Ecto neural progenitor cell (in vitro differentiated cells): ENCODE results near the gene OR9A2.

Experiments used
- DNase-seq: peaks from one replicate; pipeline ENCODE4 v3.0.0-alpha.2; 2018; ENCODE audit warnings: low spot score

OR9A2 gene

GRCh38 chr7:143027032-143027431, at the start of gene OR9A2:
OR9A2 (minus strand) TSS chr7:143027132; CDS start chr7:143027132, 0 bp downstream.
- DNase-seq, result no peak

- no peak for DNase-seq
Observed at GRCh38 chr7:143074141-143074540, 47.2 kb upstream of the OR9A2 start.

GRCh38 chr7:143073556-143073955, 46.6 kb upstream of the OR9A2 start:
- no peak for DNase-seq

- DNase-seq, result no peak
Observed at GRCh38 chr7:143069912-143070500, 43.1 kb upstream of the OR9A2 start.

GRCh38 chr7:143068446-143068845, 41.5 kb upstream of the OR9A2 start:
- DNase-seq, result no peak

GRCh38 chr7:143063741-143064140, 36.8 kb upstream of the OR9A2 start:
- DNase-seq, result no peak

GRCh38 chr7:143055754-143056153, 28.8 kb upstream of the OR9A2 start:
- DNase-seq, result no peak

GRCh38 chr7:143054621-143055020, 27.7 kb upstream of the OR9A2 start:
- no peak for DNase-seq

- no peak for DNase-seq
Observed at GRCh38 chr7:143052041-143052440, 25.1 kb upstream of the OR9A2 start, which contains the start of gene OR6V1. OR6V1 (plus strand) TSS chr7:143052341; CDS start chr7:143052341, 0 bp downstream.

GRCh38 chr7:143050931-143051330, 24.0 kb upstream of the OR9A2 start:
- DNase-seq, result no peak

- DNase-seq, result no peak
Observed at GRCh38 chr7:143049362-143049761, 22.4 kb upstream of the OR9A2 start.

- DNase-seq, result no peak
Observed at GRCh38 chr7:143048827-143049226, 21.9 kb upstream of the OR9A2 start.

- DNase-seq, result no peak
Observed at GRCh38 chr7:143047326-143047725, 20.4 kb upstream of the OR9A2 start.

GRCh38 chr7:143046426-143046851, 19.5 kb upstream of the OR9A2 start:
- DNase-seq, result no peak

- no peak for DNase-seq
Observed at GRCh38 chr7:143043391-143043790, 16.5 kb upstream of the OR9A2 start.

GRCh38 chr7:143042790-143043271, 15.9 kb upstream of the OR9A2 start:
- no peak for DNase-seq

GRCh38 chr7:143042159-143042789, 15.3 kb upstream of the OR9A2 start:
- DNase-seq, result no peak

- no peak for DNase-seq
Observed at GRCh38 chr7:143041346-143041745, 14.4 kb upstream of the OR9A2 start.

GRCh38 chr7:143040209-143040715, 13.3 kb upstream of the OR9A2 start:
- no peak for DNase-seq

- DNase-seq, result no peak
Observed at GRCh38 chr7:143038635-143039034, 11.7 kb upstream of the OR9A2 start.

GRCh38 chr7:143027683-143028082, 751 bp upstream of the OR9A2 start:
- DNase-seq, result no peak

GRCh38 chr7:143025371-143025770, 1.6 kb downstream of the OR9A2 start:
- no peak for DNase-seq

- no peak for DNase-seq
Observed at GRCh38 chr7:143023047-143023446, 3.9 kb downstream of the OR9A2 start.

GRCh38 chr7:143018931-143019330, 8.0 kb downstream of the OR9A2 start:
- no peak for DNase-seq
